GM04504 (cell line): ENCODE measurements around the gene ABHD13.

Source experiments
- DNase-seq: peaks from one replicate; pipeline ENCODE4 v3.0.0-alpha.2; 2012; ENCODE audit warnings: low read depth

ABHD13 gene

DNA sequence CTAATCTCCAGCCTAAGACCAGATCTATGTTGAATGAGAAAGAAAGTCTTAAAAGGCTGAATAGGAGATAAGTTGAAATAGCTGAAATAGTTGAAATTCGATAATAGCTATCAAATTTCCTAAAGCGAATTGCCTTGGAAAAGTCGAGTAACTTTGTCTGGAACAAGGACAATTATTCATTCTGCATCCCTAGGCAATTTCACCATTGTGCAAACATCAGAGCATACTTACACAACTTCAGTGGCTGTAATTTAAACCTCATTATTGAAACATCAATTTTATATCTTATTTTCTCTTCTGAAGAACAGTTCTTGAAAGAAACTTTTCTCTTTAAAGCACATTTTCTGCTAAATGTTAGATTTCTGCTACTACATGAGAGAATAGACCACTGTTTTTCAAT is 64.9 kb downstream of the ABHD13 start:
- DNase-seq: no peak
